ENCODE results near the gene METTL16.

Gene METTL16

GRCh38 chr17:2372681-2373080 lies 139.0 kb downstream of the METTL16 start:
- H3K4me3 ChIP-seq (ENCODE audit: low read length) = no peak overlapping the region
- no peak for TF ChIP-seq ZNF274 (IDR thresholded peaks at IDR 0.05; ENCODE audit: low read depth, low read length)

- no peak overlapping the region for H3K4me3 ChIP-seq (ENCODE audit: low read length)
- no peak for TF ChIP-seq ZNF274 (IDR thresholded peaks at IDR 0.05; ENCODE audit: low read depth, low read length)
These were observed 139.5 kb downstream of the METTL16 start for GRCh38 chr17:2372180-2372579.

- H3K4me3 ChIP-seq (ENCODE audit: low read length) = no peak overlapping the region
These were observed 140.2 kb downstream of the METTL16 start for GRCh38 chr17:2371183-2372130.

GRCh38 chr17:2370211-2370589 lies 141.5 kb downstream of the METTL16 start:
- TF ChIP-seq ZNF274 (IDR thresholded peaks at IDR 0.05; ENCODE audit: low read depth, low read length) = no peak
- no peak overlapping the region for H3K4me3 ChIP-seq (ENCODE audit: low read length)

More at GRCh38 chr17:2371183-2372130, 140.2 kb downstream of the METTL16 start:
- no peak for TF ChIP-seq ZNF274 (IDR thresholded peaks at IDR 0.05; ENCODE audit: low read depth, low read length)

- no peak for TF ChIP-seq ZNF274 (IDR thresholded peaks at IDR 0.05; ENCODE audit: low read depth, low read length)
These were observed 142.0 kb downstream of the METTL16 start for GRCh38 chr17:2369551-2370210.

GRCh38 chr17:2369039-2369438 lies 142.6 kb downstream of the METTL16 start:
- no peak for TF ChIP-seq ZNF274 (IDR thresholded peaks at IDR 0.05; ENCODE audit: low read depth, low read length)
- H3K4me3 ChIP-seq (ENCODE audit: low read length) = no peak overlapping the region

More at GRCh38 chr17:2369551-2370210, 142.0 kb downstream of the METTL16 start:
- no peak overlapping the region for H3K4me3 ChIP-seq (ENCODE audit: low read length)

- H3K4me3 ChIP-seq (ENCODE audit: low read length) = no peak overlapping the region
- TF ChIP-seq ZNF274 (IDR thresholded peaks at IDR 0.05; ENCODE audit: low read depth, low read length) = no peak
These were observed 143.3 kb downstream of the METTL16 start for GRCh38 chr17:2368359-2368758.

GRCh38 chr17:2366747-2367494 lies 144.8 kb downstream of the METTL16 start:
- no peak for TF ChIP-seq ZNF274 (IDR thresholded peaks at IDR 0.05; ENCODE audit: low read depth, low read length)
- no peak overlapping the region for H3K4me3 ChIP-seq (ENCODE audit: low read length)

Data from GM08714 (cell line).